Glutamatergic neuron (in vitro differentiated cells): ENCODE data around the gene KAT6B. TPM values are rescaled to one million over a fixed set of nuclear protein-coding genes. Genes with fewer than 3 reads are reported as not detected.

Experiments
- DNase-seq: peaks from one replicate; pipeline ENCODE4 v3.0.0; 2022
- H3K27ac Mint-ChIP-seq: one replicate; pipeline ENCODE4 v1.8.0; 2020; ENCODE audit warnings: mild to moderate bottlenecking, mixed read lengths, inconsistent platforms; ENCODE audit not compliant: unreplicated experiment
- H3K27me3 Mint-ChIP-seq: one replicate; pipeline ENCODE4 v1.8.0; 2020; ENCODE audit warnings: mild to moderate bottlenecking, moderate library complexity, mixed read lengths, inconsistent platforms; ENCODE audit not compliant: unreplicated experiment
- H3K36me3 Mint-ChIP-seq: one replicate; pipeline ENCODE4 v1.8.0; 2020; ENCODE audit warnings: mild to moderate bottlenecking, mixed read lengths, inconsistent platforms; ENCODE audit not compliant: unreplicated experiment
- H3K4me1 Mint-ChIP-seq: one replicate; pipeline ENCODE4 v1.8.0; 2020; ENCODE audit warnings: mild to moderate bottlenecking, low read depth, mixed read lengths, inconsistent platforms; ENCODE audit not compliant: unreplicated experiment
- H3K4me3 Mint-ChIP-seq: one replicate; pipeline ENCODE4 v1.8.0; 2020; ENCODE audit warnings: mild to moderate bottlenecking, mixed read lengths, inconsistent platforms; ENCODE audit not compliant: unreplicated experiment
- H3K9me3 Mint-ChIP-seq: one replicate; pipeline ENCODE4 v1.8.0; 2020; ENCODE audit warnings: mild to moderate bottlenecking, moderate library complexity, mixed read lengths, inconsistent platforms; ENCODE audit not compliant: unreplicated experiment
- CTCF ChIP-seq: fragments of 200-600 bp; sonication (generic); IDR thresholded peaks from one replicate; pipeline ENCODE4 v1.5.0; 2021; ENCODE audit not compliant: partially characterized antibody, unreplicated experiment
- total RNA-seq: library from RNA; stranded (reverse); fragmentation: NEBNext Ultra II Directional; extraction: Animal tissue kit (Norgen Biotek cat#: 25700); gene quantifications from one replicate; pipeline ENCODE4 v1.2.1, GENCODE V29; 2021; ENCODE audit not compliant: unreplicated experiment

The KAT6B gene
- total RNA-seq, 1 donor from 2014 or later, result 75.3 TPM

GRCh38 chr10:74851831-74852230 is 25.4 kb downstream of the KAT6B start:
- Mint-ChIP-seq H3K27ac (peak overlapping the region; percentile 15), H3K4me1 (peaks cover 19% of the 10 kb centered on the region), H3K36me3 (no peaks in the 10 kb centered on the region), H3K27me3 (peaks cover 3% of the 10 kb centered on the region), H3K4me3 (no peak overlapping the region), H3K9me3 (peaks cover 2% of the 10 kb centered on the region)
- no peak for DNase-seq
- no peak for TF ChIP-seq CTCF

GRCh38 chr10:74852381-74852780 is 26.0 kb downstream of the KAT6B start:
- no peak for TF ChIP-seq CTCF
- peaks cover 4% of the 10 kb centered on the region for H3K36me3 Mint-ChIP-seq
- H3K9me3 Mint-ChIP-seq, result peaks cover 2% of the 10 kb centered on the region
- peaks cover 3% of the 10 kb centered on the region for H3K27me3 Mint-ChIP-seq
- DNase-seq, result no peak
- peaks cover 19% of the 10 kb centered on the region for H3K4me1 Mint-ChIP-seq
- no peak overlapping the region for H3K27ac Mint-ChIP-seq
- no peak overlapping the region for H3K4me3 Mint-ChIP-seq

- Mint-ChIP-seq H3K27ac (peak overlapping the region; percentile 89), H3K4me1 (peaks cover 19% of the 10 kb centered on the region), H3K9me3 (peaks cover 2% of the 10 kb centered on the region), H3K4me3 (no peak overlapping the region), H3K36me3 (peaks cover 6% of the 10 kb centered on the region), H3K27me3 (peaks cover 3% of the 10 kb centered on the region)
- DNase-seq, result no peak
- no peak for TF ChIP-seq CTCF
Observed at GRCh38 chr10:74854610-74855009, 28.2 kb downstream of the KAT6B start.

GRCh38 chr10:74855027-74855426 is 28.6 kb downstream of the KAT6B start:
- H3K27ac Mint-ChIP-seq, result peak overlapping the region; percentile 89
- peaks cover 6% of the 10 kb centered on the region for H3K36me3 Mint-ChIP-seq
- H3K4me3 Mint-ChIP-seq, result no peak overlapping the region
- peaks cover 19% of the 10 kb centered on the region for H3K4me1 Mint-ChIP-seq
- H3K27me3 Mint-ChIP-seq, result peaks cover 3% of the 10 kb centered on the region
- no peak for TF ChIP-seq CTCF
- no peak for DNase-seq
- peaks cover 2% of the 10 kb centered on the region for H3K9me3 Mint-ChIP-seq

GRCh38 chr10:74855439-74855838 is 29.0 kb downstream of the KAT6B start:
- no peak for TF ChIP-seq CTCF
- H3K27ac Mint-ChIP-seq, result peak overlapping the region; percentile 89
- peaks cover 19% of the 10 kb centered on the region for H3K4me1 Mint-ChIP-seq
- H3K27me3 Mint-ChIP-seq, result peaks cover 3% of the 10 kb centered on the region
- H3K36me3 Mint-ChIP-seq, result peaks cover 6% of the 10 kb centered on the region
- no peak for DNase-seq
- H3K4me3 Mint-ChIP-seq, result no peak overlapping the region
- peaks cover 2% of the 10 kb centered on the region for H3K9me3 Mint-ChIP-seq
